ENCODE data around the gene NAA15.
"Not testable (repeated sequence)": the region's sequence is repeated elsewhere in the genome, so short reads cannot be mapped to it uniquely, and the experiment has no call there.

Gene NAA15

DNA sequence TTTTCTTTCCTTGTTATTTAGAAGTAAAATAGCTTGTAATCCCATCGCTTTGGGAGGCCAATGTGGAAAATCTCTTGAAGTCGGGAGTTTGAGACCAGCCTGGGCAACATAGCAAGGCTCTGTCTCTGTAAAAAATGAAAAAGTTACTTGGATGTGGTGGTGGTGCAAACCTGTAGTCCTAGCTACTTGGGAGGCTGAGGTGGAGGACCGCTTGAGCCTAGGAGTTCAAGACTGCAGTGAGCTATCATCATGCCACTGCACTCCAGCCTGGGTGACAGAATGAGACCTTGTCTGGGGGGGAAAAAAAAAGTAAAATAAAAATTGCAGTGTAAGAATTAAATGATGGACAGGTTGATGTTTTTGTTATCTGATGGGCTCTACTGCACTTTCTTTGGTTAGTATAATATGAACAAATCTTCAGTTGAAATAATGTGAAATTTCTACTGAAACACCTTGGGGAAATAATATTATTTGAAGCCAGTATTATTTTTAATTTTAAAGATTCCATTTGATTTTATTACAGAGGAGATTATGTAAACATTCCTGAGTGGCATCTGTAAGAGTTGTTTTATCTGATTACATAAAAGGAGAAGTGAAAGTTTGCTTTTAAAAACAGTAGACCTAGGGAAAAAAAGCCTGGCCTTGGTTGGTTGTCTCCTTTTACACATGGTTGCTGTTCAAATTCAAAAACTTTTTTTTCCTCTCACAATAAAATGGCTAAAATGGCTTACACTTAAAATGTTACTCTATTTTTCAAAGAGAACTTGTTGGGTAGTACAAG, 11.4 kb downstream of the NAA15 start:
- Histone ChIP-seq H3K9me2 (ENCODE audit: low read depth, low read length) (no peaks in the 10 kb centered on the region), H4K20me1 (ENCODE audit: insufficient read depth, low read length) (no peaks in the 10 kb centered on the region), H3K4me1 (ENCODE audit: insufficient read depth, low read length, severe bottlenecking) (peaks cover 63% of the 10 kb centered on the region), H3K36me3 (ENCODE audit: insufficient read depth, low read length) (peaks cover 50% of the 10 kb centered on the region), H3K27ac (ENCODE audit: low read depth, low read length, poor library complexity, severe bottlenecking) (peak overlapping the region; percentile 89), H3K9me3 (ENCODE audit: low read length) (peaks cover 8% of the 10 kb centered on the region), H3K27me3 (ENCODE audit: insufficient read depth, low read length) (no peaks in the 10 kb centered on the region), H2AFZ (ENCODE audit: low read length) (no peak overlapping the region), H3K4me3 (ENCODE audit: low read depth, low read length, poor library complexity, severe bottlenecking) (peak overlapping the region; percentile 11), H3F3A (ENCODE audit: insufficient read depth, low read length) (peaks cover 20% of the 10 kb centered on the region), H3K4me2 (ENCODE audit: low read length) (peak overlapping the region; percentile 46), H3K9ac (ENCODE audit: low read length) (no peak overlapping the region), H3K79me2 (ENCODE audit: insufficient read depth, low read length) (peaks cover 99% of the 10 kb centered on the region)
- TF ChIP-seq, protein P1, sequence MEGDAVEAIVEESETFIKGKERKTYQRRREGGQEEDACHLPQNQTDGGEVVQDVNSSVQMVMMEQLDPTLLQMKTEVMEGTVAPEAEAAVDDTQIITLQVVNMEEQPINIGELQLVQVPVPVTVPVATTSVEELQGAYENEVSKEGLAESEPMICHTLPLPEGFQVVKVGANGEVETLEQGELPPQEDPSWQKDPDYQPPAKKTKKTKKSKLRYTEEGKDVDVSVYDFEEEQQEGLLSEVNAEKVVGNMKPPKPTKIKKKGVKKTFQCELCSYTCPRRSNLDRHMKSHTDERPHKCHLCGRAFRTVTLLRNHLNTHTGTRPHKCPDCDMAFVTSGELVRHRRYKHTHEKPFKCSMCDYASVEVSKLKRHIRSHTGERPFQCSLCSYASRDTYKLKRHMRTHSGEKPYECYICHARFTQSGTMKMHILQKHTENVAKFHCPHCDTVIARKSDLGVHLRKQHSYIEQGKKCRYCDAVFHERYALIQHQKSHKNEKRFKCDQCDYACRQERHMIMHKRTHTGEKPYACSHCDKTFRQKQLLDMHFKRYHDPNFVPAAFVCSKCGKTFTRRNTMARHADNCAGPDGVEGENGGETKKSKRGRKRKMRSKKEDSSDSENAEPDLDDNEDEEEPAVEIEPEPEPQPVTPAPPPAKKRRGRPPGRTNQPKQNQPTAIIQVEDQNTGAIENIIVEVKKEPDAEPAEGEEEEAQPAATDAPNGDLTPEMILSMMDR (IDR thresholded peaks at IDR 0.05; ENCODE audit: low read length) = no peak
- no peak for TF ChIP-seq EZH2 (IDR thresholded peaks at IDR 0.05; ENCODE audit: borderline replicate concordance, low read length)

DNA sequence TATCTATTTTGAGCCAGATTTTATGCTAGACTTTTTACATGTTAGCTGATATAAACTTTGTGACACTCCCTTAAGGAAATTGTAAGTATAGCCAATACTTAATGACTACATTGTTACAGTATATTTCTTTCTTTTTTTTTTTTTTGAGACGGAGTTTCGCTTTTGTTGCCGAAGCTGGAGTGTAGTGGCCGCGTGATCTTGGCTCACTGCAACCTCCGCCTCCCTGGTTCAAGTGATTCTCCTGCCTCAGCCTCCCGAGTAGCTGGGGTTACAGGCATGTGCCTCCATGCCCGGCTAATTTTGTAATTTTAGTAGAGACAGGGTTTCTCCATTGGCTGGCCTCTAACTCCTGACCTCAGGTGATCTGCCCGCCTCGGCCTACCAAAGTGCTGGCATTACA, 12.1 kb downstream of the NAA15 start:
- Histone ChIP-seq H3K4me1 (ENCODE audit: insufficient read depth, low read length, severe bottlenecking) (peaks cover 63% of the 10 kb centered on the region), H3K4me3 (ENCODE audit: low read depth, low read length, poor library complexity, severe bottlenecking) (peak overlapping the region; percentile 11), H3K27ac (ENCODE audit: low read depth, low read length, poor library complexity, severe bottlenecking) (peak overlapping the region; percentile 89)

DNA sequence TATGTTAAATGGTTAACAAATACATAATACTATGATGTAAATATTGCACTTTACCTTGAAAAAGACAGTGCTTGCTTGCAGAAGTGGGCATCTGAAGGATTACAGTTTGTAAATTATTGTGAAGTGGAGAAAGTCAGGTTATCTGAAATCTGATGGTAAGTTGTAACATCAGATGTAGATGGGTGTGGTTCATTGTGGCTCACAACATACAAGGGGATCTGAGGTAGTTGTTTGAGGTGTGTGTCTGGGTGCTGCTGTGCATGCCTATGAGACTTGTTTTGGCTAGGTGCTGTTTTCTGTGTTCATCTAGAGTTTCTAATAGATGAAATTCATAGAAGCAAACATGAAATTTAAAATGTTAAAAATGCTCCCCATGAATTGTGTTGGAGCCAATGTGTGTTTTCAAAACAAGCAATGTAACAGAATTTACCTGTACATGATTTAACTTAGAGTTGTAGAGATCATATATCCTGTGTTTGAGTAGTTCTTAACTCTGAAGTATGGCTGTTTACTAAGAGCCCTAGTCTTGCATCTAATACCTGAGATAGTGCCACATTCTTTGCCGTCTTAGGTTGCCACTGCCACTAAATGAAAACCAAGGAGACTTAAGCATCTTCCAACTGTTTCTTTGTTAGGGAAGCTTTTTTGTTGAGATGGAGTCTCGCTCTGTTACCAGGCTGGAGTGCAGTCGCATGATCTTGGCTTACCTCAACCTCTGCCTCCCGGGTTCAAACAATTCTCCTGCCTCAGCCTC, 12.9 kb downstream of the NAA15 start:
- peaks cover 8% of the 10 kb centered on the region for H3K9me3 ChIP-seq (ENCODE audit: low read length)
- peaks cover 54% of the 10 kb centered on the region for H3K36me3 ChIP-seq (ENCODE audit: insufficient read depth, low read length)
- peaks cover 63% of the 10 kb centered on the region for H3K4me1 ChIP-seq (ENCODE audit: insufficient read depth, low read length, severe bottlenecking)
- H4K20me1 ChIP-seq (ENCODE audit: insufficient read depth, low read length) = no peaks in the 10 kb centered on the region
- H3K4me3 ChIP-seq (ENCODE audit: low read depth, low read length, poor library complexity, severe bottlenecking) = peak overlapping the region; percentile 32
- TF ChIP-seq EZH2 (IDR thresholded peaks at IDR 0.05; ENCODE audit: borderline replicate concordance, low read length) = no peak
- TF ChIP-seq, protein P1 (IDR thresholded peaks at IDR 0.05; ENCODE audit: low read length) = no peak
- H3K27ac ChIP-seq (ENCODE audit: low read depth, low read length, poor library complexity, severe bottlenecking) = peak overlapping the region; percentile 89
- peak overlapping the region; percentile 46; the same call in 1 of the 2 replicates for H3K4me2 ChIP-seq (ENCODE audit: low read length)
- peaks cover 20% of the 10 kb centered on the region for H3F3A ChIP-seq (ENCODE audit: insufficient read depth, low read length)
- H3K79me2 ChIP-seq (ENCODE audit: insufficient read depth, low read length) = peaks cover 99% of the 10 kb centered on the region
- H3K9ac ChIP-seq (ENCODE audit: low read length) = peak overlapping the region; percentile 1; the same call in 1 of the 2 replicates
- H3K27me3 ChIP-seq (ENCODE audit: insufficient read depth, low read length) = no peaks in the 10 kb centered on the region
- no peaks in the 10 kb centered on the region for H3K9me2 ChIP-seq (ENCODE audit: low read depth, low read length)
- no peak overlapping the region for H2AFZ ChIP-seq (ENCODE audit: low read length)

More for the DNA sequence above, 12.1 kb downstream of the NAA15 start:
- not testable (repeated sequence) for H3K9ac ChIP-seq (ENCODE audit: low read length); H3K27me3 ChIP-seq (ENCODE audit: insufficient read depth, low read length); H4K20me1 ChIP-seq (ENCODE audit: insufficient read depth, low read length); H2AFZ ChIP-seq (ENCODE audit: low read length); H3K9me3 ChIP-seq (ENCODE audit: low read length); H3K9me2 ChIP-seq (ENCODE audit: low read depth, low read length)
- Histone ChIP-seq H3K4me2 (ENCODE audit: low read length) (peak overlapping the region; percentile 46), H3F3A (ENCODE audit: insufficient read depth, low read length) (peaks cover 20% of the 10 kb centered on the region), H3K36me3 (ENCODE audit: insufficient read depth, low read length) (peaks cover 52% of the 10 kb centered on the region), H3K79me2 (ENCODE audit: insufficient read depth, low read length) (peaks cover 99% of the 10 kb centered on the region)

All from OCI-LY1 (cell line).